Heart right ventricle (tissue), 16 donors: ENCODE data around the gene NUDT3. TPM values are rescaled to one million over a fixed set of nuclear protein-coding genes. Genes with fewer than 3 reads are reported as not detected.

Experiments used
- ATAC-seq, 8 donors: fragments of 200-7000 bp; cut with Tn5 transposase; one replicate each; pipeline ENCODE4 v1.9.1; 2020; ENCODE audit warnings: mild to moderate bottlenecking in 8 of 8, moderate library complexity in 8 of 8, moderate number of reproducible peaks in 1 of 8
- DNase-seq, 2 donors: peaks; one replicate each; pipeline ENCODE4 v3.0.0-alpha.2; 2020
- H3K27ac ChIP-seq, 10 donors: fragments of 200-600 bp; sonication (generic) in 2 of 10; one replicate each; pipeline versions ENCODE4 v1.5.0 to v1.8.0; 2020 to 2022; ENCODE audit warnings: mild to moderate bottlenecking in 3 of 10
- H3K27me3 ChIP-seq, 7 donors: fragments of 200-600 bp; one replicate each; pipeline ENCODE4 v1.8.0; 2021 to 2022; ENCODE audit warnings: mild to moderate bottlenecking in 2 of 7
- H3K36me3 ChIP-seq, 9 donors: fragments of 200-600 bp; sonication (generic) in 1 of 9; one replicate each; pipeline versions ENCODE4 v1.5.0 to v1.8.0; 2020 to 2022; ENCODE audit warnings: mild to moderate bottlenecking in 2 of 9
- H3K4me1 ChIP-seq, 9 donors: fragments of 200-600 bp; sonication (generic) in 1 of 9; one replicate each; pipeline versions ENCODE4 v1.5.0 to v1.8.0; 2020 to 2022; ENCODE audit warnings: mild to moderate bottlenecking in 4 of 9
- H3K4me3 ChIP-seq, 10 donors: fragments of 200-600 bp; sonication (generic) in 2 of 10; one replicate each; pipeline versions ENCODE4 v1.5.0 to v1.8.0; 2020 to 2022; ENCODE audit warnings: mild to moderate bottlenecking in 7 of 10, moderate library complexity in 2 of 10
- H3K9me3 ChIP-seq, 11 donors: fragments of 200-600 bp in 10 of 11; sonication (generic) in 2 of 11; one replicate each; pipeline versions ENCODE4 v1.5.0 to v1.8.0; 2013 to 2022; ENCODE audit warnings: mild to moderate bottlenecking in 2 of 11, control low read depth in 1 of 11, moderate library complexity in 1 of 11
- CTCF ChIP-seq, 9 donors: fragments of 200-600 bp; sonication (generic) in 2 of 9; IDR thresholded peaks; one replicate each; pipeline versions ENCODE4 v1.5.0 to v1.8.0; 2021 to 2022; ENCODE audit warnings: antibody characterized with exemption in 9 of 9, mild to moderate bottlenecking in 5 of 9, moderate library complexity in 1 of 9
- WGBS, 2 donors: extraction: QIAGEN DNeasy Blood & Tissue Kit; methylation state at CpG; one replicate each; pipeline ENCODE4 v1.1.7; 2013; ENCODE audit warnings: inconsistent platforms in 1 of 2; 5-methylcytosine and 5-hydroxymethylcytosine counted together
- intact Hi-C, 10 donors: fragments of 100-400 bp; cut with DNase I; formaldehyde crosslinking; loops; one replicate each; pipeline versions ENCODE4 v1.11.1 to v1.14.2; 2022
- polyA plus RNA-seq, 2 donors: library from polyadenylated mRNA; stranded (reverse); fragments of 200-250 nt; gene quantifications; one replicate each; pipeline ENCODE4 v1.2.3, GENCODE V29; 2013
- total RNA-seq, 10 donors: library from RNA; stranded (reverse); fragmentation: NEBNext Ultra II Directional in 3 of 10; extraction: Animal tissue kit (Norgen Biotek cat#: 25700) in 3 of 10; gene quantifications; one replicate each; pipeline versions ENCODE4 v1.2.1 to v1.2.4, GENCODE V29; 2021 to 2023
- donor health status: Arrhythmogenic right ventricular cardiomyopathy.
- donor health status: ischemic (EF 13 %, LVEDD 7.1; RV severe dilation, severe dysfunction).
- donor health status: healthy with polysubstance abuse.
- donor health status: DM: no; HTN: yes; CAD: no.
- donor health status: DM: no; HTN: no; CAD: no.
- donor health status: ischemic (EF 25% LVEDD 6.9; RV normal size, moderate dysfunction).
- donor health status: ischemic (EF 25% LVEDD 5.7; RV mildly dilated, moderate dysfunction).
- donor health status: healthy.
- donor health status: DM: yes; HTN: yes; CAD: no.
- donor health status: Ischemic cardiomyopathy.
- donor health status: ischemic (EF 35%, LVEDD 5.7; RV mildly dilated, moderate dysfunction).
- donor health status: nonischemic (EF 11% LVEDD 7.7; RV severe dilation, severe dysfunction).
- donor health status: DM: yes; HTN: yes; CAD: no.
- donor health status: PGD.
- donor health status: ischemic (EF 29% LVEDD 5.4; RV normal size, mild dysfunction).
- donor health status: nonischemic (EF 23%, LVEDD 6.1; RV moderate dilation, normal function).

Gene NUDT3
- total and polyA plus RNA-seq, 12 donors, result 9.3 to 67.1 (median 54.4) TPM

- peaks cover 0 to 21% (median 0%) of the 10 kb centered on the region in 9 donors for H3K36me3 ChIP-seq
- DNase-seq, result no peak
- 86 to 89% methylated on average over 14 of the region's 14 CpGs for WGBS, 2 donors
- H3K27me3 ChIP-seq, result no peaks in the 10 kb centered on the region
- H3K9me3 ChIP-seq, result no peaks in the 10 kb centered on the region
- no peak for TF ChIP-seq CTCF (IDR thresholded peaks at IDR 0.05)
- ATAC-seq, result no peak
- H3K27ac ChIP-seq, result peak overlapping the region in 1 of 10 donors; percentile 88
- intact Hi-C loops, result loop anchor here in 2 of 10 donors (5.0 kb wide), 1 partner anchor 42 kb away; no protein-coding TSS in a partner anchor
- peak overlapping the region in 7 of 10 donors; percentile 54 to 79 (median 70) for H3K4me3 ChIP-seq
- H3K4me1 ChIP-seq, result peaks cover 6 to 43% (median 20%) of the 10 kb centered on the region in 9 donors
Observed at GRCh38 chr6:34238585-34239499, 153.6 kb downstream of the NUDT3 start.

GRCh38 chr6:34237722-34238584, 154.5 kb downstream of the NUDT3 start:
- peaks cover 0 to 21% (median 0%) of the 10 kb centered on the region in 9 donors for H3K36me3 ChIP-seq
- no peaks in the 10 kb centered on the region for H3K27me3 ChIP-seq
- peak in 1 of 2 donors; percentile 45 for DNase-seq
- H3K4me3 ChIP-seq, result peak overlapping the region; percentile 54 to 85 (median 70)
- peaks cover 6 to 34% (median 14%) of the 10 kb centered on the region in 9 donors for H3K4me1 ChIP-seq
- peak in 6 of 9 donors; percentile 12 to 43 (median 31) for TF ChIP-seq CTCF (IDR thresholded peaks at IDR 0.05)
- intact Hi-C loops, result loop anchor here in 2 of 10 donors (5.0 kb wide), 1 partner anchor 41 kb away; no protein-coding TSS in a partner anchor
- H3K9me3 ChIP-seq, result no peaks in the 10 kb centered on the region
- WGBS, 2 donors, result 10% methylated on average over 60 to 64 of the region's 64 CpGs
- H3K27ac ChIP-seq, result peak overlapping the region in 9 of 10 donors; percentile 16 to 88 (median 51)
- ATAC-seq, result peak in 1 of 8 donors; percentile 5

GRCh38 chr6:34237316-34237721, 155.2 kb downstream of the NUDT3 start:
- peaks cover 0 to 16% (median 0%) of the 10 kb centered on the region in 9 donors for H3K36me3 ChIP-seq

More at GRCh38 chr6:34237316-34237721, 155.2 kb downstream of the NUDT3 start:
- peaks cover 6 to 28% (median 14%) of the 10 kb centered on the region in 9 donors for H3K4me1 ChIP-seq
- TF ChIP-seq CTCF (IDR thresholded peaks at IDR 0.05), result no peak
- H3K27me3 ChIP-seq, result no peaks in the 10 kb centered on the region
- DNase-seq (peak in 1 of 2 donors; percentile 39), ATAC-seq (peak in 3 of 8 donors; percentile 2 to 18 (median 16))
- 1% methylated on average over 19 to 76 of the region's 78 CpGs for WGBS, 2 donors
- H3K27ac ChIP-seq, result peak overlapping the region in 9 of 10 donors; percentile 39 to 93 (median 85)
- peak overlapping the region; percentile 71 to 85 (median 78) for H3K4me3 ChIP-seq
- intact Hi-C loops, result loop anchor here in 2 of 10 donors (5.0 kb wide), 1 partner anchor 40 kb away; no protein-coding TSS in a partner anchor
- no peaks in the 10 kb centered on the region for H3K9me3 ChIP-seq
